Thyroid gland (tissue), 4 donors: ENCODE data around the gene NKAP. TPM values are rescaled to one million over a fixed set of nuclear protein-coding genes. Genes with fewer than 3 reads are reported as not detected.
A peak's percentile ranks its signal among the peaks of the same experiment; 100 is the strongest.

ENCODE experiments used
- DNase-seq, 2 donors: peaks; one replicate each; pipeline ENCODE4 v3.0.0-alpha.2; 2019
- H3K27ac ChIP-seq, 3 donors: fragments of 200-600 bp; sonication (generic); 1 replicate in 2 of 3; 2 replicates in 1 of 3; pipeline ENCODE4 v1.5.1; 2016 to 2019; ENCODE audit warnings: mild to moderate bottlenecking in 1 of 3, moderate library complexity in 1 of 3
- H3K27me3 ChIP-seq: fragments of 200-600 bp; sonication (generic); one replicate; pipeline ENCODE4 v1.5.1; 2019
- H3K36me3 ChIP-seq, 2 donors: fragments of 200-600 bp; sonication (generic); one replicate each; pipeline ENCODE4 v1.5.1; 2016 to 2019
- H3K4me1 ChIP-seq, 2 donors: fragments of 200-600 bp; sonication (generic); one replicate each; pipeline ENCODE4 v1.5.1; 2017 to 2019
- H3K4me3 ChIP-seq, 3 donors: fragments of 200-600 bp; sonication (generic); replicated peaks in 1 of 3; 1 replicate in 2 of 3; 2 replicates in 1 of 3; pipeline ENCODE4 v1.5.1; 2016; ENCODE audit warnings: mild to moderate bottlenecking in 1 of 3
- H3K9me3 ChIP-seq: fragments of 200-600 bp; sonication (generic); one replicate; pipeline ENCODE4 v1.5.1; 2017
- CTCF ChIP-seq, 6 experiments: fragments of 200-600 bp in 3 of 6; fragments of 450-650 bp in 3 of 6; sonication (generic) in 3 of 6; IDR thresholded peaks; one replicate each; pipeline ENCODE4 v1.5.1; 2016 to 2019; ENCODE audit warnings: antibody characterized with exemption in 6 of 6, mild to moderate bottlenecking in 2 of 6, inconsistent platforms in 1 of 6, moderate library complexity in 1 of 6
- POLR2A ChIP-seq, 2 donors: fragments of 450-650 bp; IDR thresholded peaks; one replicate each; pipeline ENCODE4 v1.6.1; 2017; ENCODE audit warnings: antibody characterized with exemption in 2 of 2, mild to moderate bottlenecking in 2 of 2, moderate library complexity in 1 of 2
- WGBS, 2 donors: methylation state at CpG; one replicate each; pipeline ENCODE4 v1.1.5; 2017; 5-methylcytosine and 5-hydroxymethylcytosine counted together
- intact Hi-C: fragments of 100-400 bp; cut with DNase I; formaldehyde crosslinking; loops from one replicate; pipeline ENCODE4 v1.15.1; 2023
- total RNA-seq, 4 donors: library from RNA; depleted of rRNA; stranded (reverse); fragments of >200 nt; gene quantifications; one replicate each; pipeline ENCODE4 v1.2.3, GENCODE V29; 2016

NKAP gene
- total RNA-seq, 4 donors from 2014 or later: 5.9 to 13.7 (median 8.1) TPM

DNA sequence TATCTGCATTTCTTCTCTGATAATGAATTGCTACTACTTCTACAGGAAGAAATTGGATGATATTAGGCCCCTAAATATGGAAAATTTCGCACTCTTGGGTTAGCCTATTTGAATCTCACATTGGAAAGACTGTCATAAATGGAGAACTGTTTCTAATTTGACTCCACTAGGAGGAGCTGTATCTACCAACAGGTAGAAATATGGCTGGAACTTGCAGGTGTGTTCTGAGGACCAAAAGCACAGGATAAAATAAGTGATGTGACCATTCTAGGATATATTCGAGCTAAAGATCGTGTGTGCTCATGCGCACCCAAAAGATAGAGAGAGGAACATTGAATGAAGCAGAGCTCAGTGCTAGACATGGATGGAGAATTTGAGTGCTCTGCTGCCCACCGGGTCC, 4.8 kb upstream of the NKAP start:
- Histone ChIP-seq H3K27ac (no peak overlapping the region), H3K27me3 (peaks cover 3% of the 10 kb centered on the region), H3K9me3 (no peaks in the 10 kb centered on the region), H3K4me1 (no peaks in the 10 kb centered on the region), H3K36me3 (no peaks in the 10 kb centered on the region), H3K4me3 (no peak overlapping the region)
- 82 to 86% methylated on average over 5 of the region's 5 CpGs for WGBS, 2 donors
- no peak for DNase-seq
- TF ChIP-seq POLR2A (IDR thresholded peaks at IDR 0.05) (no peak), CTCF (IDR thresholded peaks at IDR 0.05) (no peak)
- intact Hi-C loops: no loop called here

DNA sequence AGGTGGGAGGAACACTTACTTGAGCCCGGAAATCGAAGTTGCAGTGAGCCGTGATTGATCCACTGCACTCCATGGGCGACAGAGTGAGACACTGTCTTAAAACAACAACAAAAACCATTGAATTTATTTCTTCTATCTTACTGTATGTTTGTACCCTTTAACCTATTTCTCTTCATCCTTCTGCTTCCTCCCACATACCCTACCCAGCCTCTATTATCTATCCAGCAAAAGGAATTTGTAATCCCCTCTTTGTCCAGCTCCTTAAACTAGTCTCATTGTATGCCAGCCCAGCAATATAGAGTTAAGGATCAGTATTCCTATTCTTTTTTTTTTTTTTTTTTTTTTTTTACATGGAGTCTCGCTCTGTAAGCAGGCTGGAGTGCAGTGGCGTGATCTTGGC, 1.9 kb upstream of the NKAP start:
- no peaks in the 10 kb centered on the region for H3K4me1 ChIP-seq
- no peaks in the 10 kb centered on the region for H3K9me3 ChIP-seq
- 57 to 69% methylated on average over 6 of the region's 6 CpGs for WGBS, 2 donors

GRCh38 chrX:119942831-119943184, 743 bp downstream of the NKAP start:
- H3K36me3 ChIP-seq: no peaks in the 10 kb centered on the region
- DNase-seq: peak in 1 of 2 donors; percentile 2
- H3K27me3 ChIP-seq: no peaks in the 10 kb centered on the region
- intact Hi-C loops: no loop called here
- no peak for TF ChIP-seq POLR2A (IDR thresholded peaks at IDR 0.05)
- TF ChIP-seq CTCF (IDR thresholded peaks at IDR 0.05): no peak
- H3K4me1 ChIP-seq: no peaks in the 10 kb centered on the region
- no peaks in the 10 kb centered on the region for H3K9me3 ChIP-seq
- peak overlapping the region in 2 of 3 donors; percentile 76 for H3K27ac ChIP-seq
- 0 to 1% methylated on average over 14 of the region's 14 CpGs for WGBS, 2 donors
- H3K4me3 ChIP-seq: peak overlapping the region; percentile 30 to 65 (median 53)

More for the DNA sequence above, 1.9 kb upstream of the NKAP start:
- no peak for DNase-seq
- peaks cover under 1% of the 10 kb centered on the region for H3K27me3 ChIP-seq
- no peak overlapping the region for H3K4me3 ChIP-seq
- intact Hi-C loops: no loop called here
- H3K27ac ChIP-seq: no peak overlapping the region
- H3K36me3 ChIP-seq: no peaks in the 10 kb centered on the region
- TF ChIP-seq CTCF (IDR thresholded peaks at IDR 0.05) (no peak), POLR2A (IDR thresholded peaks at IDR 0.05) (no peak)

- TF ChIP-seq POLR2A (IDR thresholded peaks at IDR 0.05) (no peak), CTCF (IDR thresholded peaks at IDR 0.05) (no peak)
- Histone ChIP-seq H3K36me3 (no peaks in the 10 kb centered on the region), H3K9me3 (no peaks in the 10 kb centered on the region), H3K27ac (peak overlapping the region in 1 of 3 donors; percentile 76), H3K4me3 (peak overlapping the region in 1 of 3 donors; percentile 65), H3K4me1 (no peaks in the 10 kb centered on the region), H3K27me3 (no peaks in the 10 kb centered on the region)
- intact Hi-C loops: no loop called here
- DNase-seq: no peak
- WGBS, 2 donors: 43 to 53% methylated on average over 13 of the region's 13 CpGs
These were observed 1.3 kb downstream of the NKAP start for GRCh38 chrX:119942173-119942819.

- no peak overlapping the region for H3K27ac ChIP-seq
- no peak for DNase-seq
These were observed 2.2 kb downstream of the NKAP start for GRCh38 chrX:119941336-119941735.

More at GRCh38 chrX:119941336-119941735, 2.2 kb downstream of the NKAP start:
- Histone ChIP-seq H3K9me3 (no peaks in the 10 kb centered on the region), H3K36me3 (no peaks in the 10 kb centered on the region), H3K4me3 (no peak overlapping the region), H3K4me1 (no peaks in the 10 kb centered on the region), H3K27me3 (no peaks in the 10 kb centered on the region)
- intact Hi-C loops: no loop called here
- TF ChIP-seq POLR2A (IDR thresholded peaks at IDR 0.05): no peak
- TF ChIP-seq CTCF (IDR thresholded peaks at IDR 0.05): no peak
